Epidermal melanocyte (primary cell): Measurements from ENCODE around the gene TES.

Experiments used
- DNase-seq: peaks from one replicate; pipeline ENCODE4 v3.0.0; 2011; ENCODE audit warnings: low spot score; ENCODE audit not compliant: insufficient read length

Gene TES

GRCh38 chr7:116219834-116220233, 9.5 kb downstream of the TES start:
- DNase-seq = no peak

- no peak for DNase-seq
Measured at GRCh38 chr7:116222501-116222900, 12.2 kb downstream of the TES start.

GRCh38 chr7:116223588-116223987, 13.2 kb downstream of the TES start:
- no peak for DNase-seq

- no peak for DNase-seq
Measured at GRCh38 chr7:116224492-116225098, 14.3 kb downstream of the TES start.

GRCh38 chr7:116225860-116226259, 15.5 kb downstream of the TES start:
- no peak for DNase-seq

- DNase-seq = no peak
Measured at GRCh38 chr7:116226664-116227063, 16.3 kb downstream of the TES start.

- DNase-seq = no peak
Measured at GRCh38 chr7:116227678-116228239, 17.4 kb downstream of the TES start.

- DNase-seq = no peak
Measured at GRCh38 chr7:116228241-116228640, 17.9 kb downstream of the TES start.

GRCh38 chr7:116229366-116229765, 19.0 kb downstream of the TES start:
- no peak for DNase-seq

GRCh38 chr7:116230191-116231005, 20.1 kb downstream of the TES start:
- no peak for DNase-seq

GRCh38 chr7:116231543-116231942, 21.2 kb downstream of the TES start:
- no peak for DNase-seq

GRCh38 chr7:116231949-116232348, 21.6 kb downstream of the TES start:
- no peak for DNase-seq

GRCh38 chr7:116232350-116232749, 22.0 kb downstream of the TES start:
- no peak for DNase-seq

GRCh38 chr7:116232920-116233319, 22.6 kb downstream of the TES start:
- no peak for DNase-seq

- DNase-seq = no peak
Measured at GRCh38 chr7:116234517-116235200, 24.3 kb downstream of the TES start.

GRCh38 chr7:116235380-116235779, 25.0 kb downstream of the TES start:
- no peak for DNase-seq

GRCh38 chr7:116236020-116236630, 25.8 kb downstream of the TES start:
- no peak for DNase-seq

GRCh38 chr7:116239020-116239419, 28.7 kb downstream of the TES start:
- no peak for DNase-seq

- no peak for DNase-seq
Measured at GRCh38 chr7:116239434-116239833, 29.1 kb downstream of the TES start.

- no peak for DNase-seq
Measured at GRCh38 chr7:116240024-116240668, 29.8 kb downstream of the TES start.

- no peak for DNase-seq
Measured at GRCh38 chr7:116241291-116241690, 31.0 kb downstream of the TES start.
